AG09319 (cell line): ENCODE data around the gene DUSP12.
A peak's percentile ranks its signal among the peaks of the same experiment; 100 is the strongest.

Experiments used
- DNase-seq: peaks from one replicate; pipeline ENCODE4 v3.0.0-alpha.2; 2010; ENCODE audit warnings: low read depth; ENCODE audit errors: extremely low read depth
- CTCF ChIP-seq: IDR thresholded peaks from 2 replicates; pipeline ENCODE4 v1.5.1; 2011; ENCODE audit warnings: low read depth, mild to moderate bottlenecking, inconsistent platforms, low read length, moderate library complexity

The DUSP12 gene

GRCh38 chr1:161738627-161739287, 10.8 kb upstream of the DUSP12 start:
- peak; percentile 63 for TF ChIP-seq CTCF
- DNase-seq = no peak

- no peak for TF ChIP-seq CTCF
- no peak for DNase-seq
Observed at GRCh38 chr1:161739865-161740566, 9.6 kb upstream of the DUSP12 start.

- no peak for DNase-seq
- TF ChIP-seq CTCF = no peak
Observed at GRCh38 chr1:161740921-161741320, 8.7 kb upstream of the DUSP12 start.

- DNase-seq = no peak
- TF ChIP-seq CTCF = no peak
Observed at GRCh38 chr1:161743231-161743630, 6.4 kb upstream of the DUSP12 start.

- no peak for DNase-seq
- no peak for TF ChIP-seq CTCF
Observed at GRCh38 chr1:161747801-161748200, 1.8 kb upstream of the DUSP12 start.

GRCh38 chr1:161763522-161764098, 14.0 kb downstream of the DUSP12 start:
- peak; percentile 37 for TF ChIP-seq CTCF
- no peak for DNase-seq
